ENCODE measurements around the gene MAGI2. TPM values are rescaled to one million over a fixed set of nuclear protein-coding genes. Genes with fewer than 3 reads are reported as not detected.

Gene MAGI2
- total and polyA plus RNA-seq, 2 experiments from 2014 or later: 10.4 to 26.4 TPM

DNA sequence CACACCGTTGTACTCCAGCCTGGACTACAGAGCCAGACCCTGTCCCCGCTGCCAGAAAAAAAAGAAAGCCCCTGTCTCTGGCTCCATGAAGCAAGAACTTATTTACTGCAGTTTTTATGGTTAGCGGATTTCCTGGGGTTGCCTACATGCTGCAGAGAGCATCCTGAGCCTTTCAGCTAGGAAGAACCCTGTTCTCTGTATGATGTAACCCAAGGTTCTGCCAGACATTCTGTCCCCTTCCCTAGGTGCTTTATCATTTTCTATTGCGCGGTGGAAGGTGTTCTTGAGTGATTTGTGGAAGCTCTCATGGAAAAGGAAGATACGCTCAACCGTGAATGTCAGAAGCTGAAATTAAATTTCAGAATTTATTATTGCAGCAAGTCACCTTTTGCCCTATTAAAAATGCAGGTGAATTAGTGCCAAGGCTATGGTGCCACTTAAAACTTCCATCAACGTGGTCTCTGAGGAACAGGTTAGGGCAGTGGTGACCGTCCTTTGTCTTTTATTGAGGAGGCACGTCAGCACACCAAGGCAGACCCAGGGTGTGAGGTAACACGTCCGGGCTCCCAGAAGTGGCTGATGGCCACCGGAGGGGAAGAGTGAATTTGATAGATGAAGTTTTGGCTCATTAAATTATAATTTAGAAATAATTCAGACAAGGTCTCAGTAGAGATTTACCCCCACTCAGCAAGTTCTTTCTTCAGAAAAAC, 1381.8 kb downstream of the MAGI2 start:
- ATAC-seq: no peak
- H3K4me2 ChIP-seq: no peak overlapping the region

More for the DNA sequence above, 1381.8 kb downstream of the MAGI2 start:
- Histone ChIP-seq H3F3A (replicated peaks; ENCODE audit: low read depth) (no peaks in the 10 kb centered on the region), H3K9me2 (ENCODE audit: insufficient read depth) (no peaks in the 10 kb centered on the region), H2AFZ (no peak overlapping the region), H3K79me2 (replicated peaks; ENCODE audit: insufficient read depth) (no peaks in the 10 kb centered on the region), H3K36me3 (ENCODE audit: insufficient read depth) (no peaks in the 10 kb centered on the region), H3K27me3 (ENCODE audit: insufficient read depth) (no peaks in the 10 kb centered on the region), H3K27ac (ENCODE audit: low read depth) (no peak overlapping the region), H3K4me3 (no peak overlapping the region), H4K20me1 (replicated peaks; ENCODE audit: insufficient read depth) (no peaks in the 10 kb centered on the region), H3K4me1 (ENCODE audit: insufficient read depth) (peaks cover 17% of the 10 kb centered on the region)
- Mint-ChIP-seq H3K4me1 (peaks cover 19% of the 10 kb centered on the region), H3K36me3 (ENCODE audit: low read depth) (no peaks in the 10 kb centered on the region), H3K27ac (no peak overlapping the region), H3K27me3 (ENCODE audit: insufficient read depth, low read depth, poor library complexity) (no peaks in the 10 kb centered on the region), H3K9me3 (no peaks in the 10 kb centered on the region), H3K4me3 (no peak overlapping the region)
- TF ChIP-seq NANOG (IDR thresholded peaks at IDR 0.05; ENCODE audit: borderline replicate concordance): no peak
- TF ChIP-seq EZH2 (IDR thresholded peaks at IDR 0.05; ENCODE audit: low read depth, unreplicated experiment): no peak
- TF ChIP-seq POLR2AphosphoS5 (IDR thresholded peaks at IDR 0.05; ENCODE audit: low read depth): no peak
- no peak for TF ChIP-seq EZH2phosphoT487 (IDR thresholded peaks at IDR 0.05; ENCODE audit: unreplicated experiment)
- TF ChIP-seq, protein P1, sequence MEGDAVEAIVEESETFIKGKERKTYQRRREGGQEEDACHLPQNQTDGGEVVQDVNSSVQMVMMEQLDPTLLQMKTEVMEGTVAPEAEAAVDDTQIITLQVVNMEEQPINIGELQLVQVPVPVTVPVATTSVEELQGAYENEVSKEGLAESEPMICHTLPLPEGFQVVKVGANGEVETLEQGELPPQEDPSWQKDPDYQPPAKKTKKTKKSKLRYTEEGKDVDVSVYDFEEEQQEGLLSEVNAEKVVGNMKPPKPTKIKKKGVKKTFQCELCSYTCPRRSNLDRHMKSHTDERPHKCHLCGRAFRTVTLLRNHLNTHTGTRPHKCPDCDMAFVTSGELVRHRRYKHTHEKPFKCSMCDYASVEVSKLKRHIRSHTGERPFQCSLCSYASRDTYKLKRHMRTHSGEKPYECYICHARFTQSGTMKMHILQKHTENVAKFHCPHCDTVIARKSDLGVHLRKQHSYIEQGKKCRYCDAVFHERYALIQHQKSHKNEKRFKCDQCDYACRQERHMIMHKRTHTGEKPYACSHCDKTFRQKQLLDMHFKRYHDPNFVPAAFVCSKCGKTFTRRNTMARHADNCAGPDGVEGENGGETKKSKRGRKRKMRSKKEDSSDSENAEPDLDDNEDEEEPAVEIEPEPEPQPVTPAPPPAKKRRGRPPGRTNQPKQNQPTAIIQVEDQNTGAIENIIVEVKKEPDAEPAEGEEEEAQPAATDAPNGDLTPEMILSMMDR (conservative IDR thresholded peaks at IDR 0.05; ENCODE audit: low read depth in 2 of 2): no peak
- TF ChIP-seq, protein P2, sequence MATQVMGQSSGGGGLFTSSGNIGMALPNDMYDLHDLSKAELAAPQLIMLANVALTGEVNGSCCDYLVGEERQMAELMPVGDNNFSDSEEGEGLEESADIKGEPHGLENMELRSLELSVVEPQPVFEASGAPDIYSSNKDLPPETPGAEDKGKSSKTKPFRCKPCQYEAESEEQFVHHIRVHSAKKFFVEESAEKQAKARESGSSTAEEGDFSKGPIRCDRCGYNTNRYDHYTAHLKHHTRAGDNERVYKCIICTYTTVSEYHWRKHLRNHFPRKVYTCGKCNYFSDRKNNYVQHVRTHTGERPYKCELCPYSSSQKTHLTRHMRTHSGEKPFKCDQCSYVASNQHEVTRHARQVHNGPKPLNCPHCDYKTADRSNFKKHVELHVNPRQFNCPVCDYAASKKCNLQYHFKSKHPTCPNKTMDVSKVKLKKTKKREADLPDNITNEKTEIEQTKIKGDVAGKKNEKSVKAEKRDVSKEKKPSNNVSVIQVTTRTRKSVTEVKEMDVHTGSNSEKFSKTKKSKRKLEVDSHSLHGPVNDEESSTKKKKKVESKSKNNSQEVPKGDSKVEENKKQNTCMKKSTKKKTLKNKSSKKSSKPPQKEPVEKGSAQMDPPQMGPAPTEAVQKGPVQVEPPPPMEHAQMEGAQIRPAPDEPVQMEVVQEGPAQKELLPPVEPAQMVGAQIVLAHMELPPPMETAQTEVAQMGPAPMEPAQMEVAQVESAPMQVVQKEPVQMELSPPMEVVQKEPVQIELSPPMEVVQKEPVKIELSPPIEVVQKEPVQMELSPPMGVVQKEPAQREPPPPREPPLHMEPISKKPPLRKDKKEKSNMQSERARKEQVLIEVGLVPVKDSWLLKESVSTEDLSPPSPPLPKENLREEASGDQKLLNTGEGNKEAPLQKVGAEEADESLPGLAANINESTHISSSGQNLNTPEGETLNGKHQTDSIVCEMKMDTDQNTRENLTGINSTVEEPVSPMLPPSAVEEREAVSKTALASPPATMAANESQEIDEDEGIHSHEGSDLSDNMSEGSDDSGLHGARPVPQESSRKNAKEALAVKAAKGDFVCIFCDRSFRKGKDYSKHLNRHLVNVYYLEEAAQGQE (IDR thresholded peaks at IDR 0.05; ENCODE audit: unreplicated experiment): no peak
- no peak for TF ChIP-seq STAT1 (IDR thresholded peaks at IDR 0.05; ENCODE audit: unreplicated experiment)
- no peak for TF ChIP-seq CREB1 (CRISPR knock-in tag; IDR thresholded peaks at IDR 0.05; ENCODE audit: low read depth)
- TF ChIP-seq, protein P3, sequence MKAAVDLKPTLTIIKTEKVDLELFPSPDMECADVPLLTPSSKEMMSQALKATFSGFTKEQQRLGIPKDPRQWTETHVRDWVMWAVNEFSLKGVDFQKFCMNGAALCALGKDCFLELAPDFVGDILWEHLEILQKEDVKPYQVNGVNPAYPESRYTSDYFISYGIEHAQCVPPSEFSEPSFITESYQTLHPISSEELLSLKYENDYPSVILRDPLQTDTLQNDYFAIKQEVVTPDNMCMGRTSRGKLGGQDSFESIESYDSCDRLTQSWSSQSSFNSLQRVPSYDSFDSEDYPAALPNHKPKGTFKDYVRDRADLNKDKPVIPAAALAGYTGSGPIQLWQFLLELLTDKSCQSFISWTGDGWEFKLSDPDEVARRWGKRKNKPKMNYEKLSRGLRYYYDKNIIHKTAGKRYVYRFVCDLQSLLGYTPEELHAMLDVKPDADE (IDR thresholded peaks at IDR 0.05): no peak
- no peak for TF ChIP-seq ZNF114 (CRISPR knock-in tag; IDR thresholded peaks at IDR 0.05)
- TF ChIP-seq, protein P4, sequence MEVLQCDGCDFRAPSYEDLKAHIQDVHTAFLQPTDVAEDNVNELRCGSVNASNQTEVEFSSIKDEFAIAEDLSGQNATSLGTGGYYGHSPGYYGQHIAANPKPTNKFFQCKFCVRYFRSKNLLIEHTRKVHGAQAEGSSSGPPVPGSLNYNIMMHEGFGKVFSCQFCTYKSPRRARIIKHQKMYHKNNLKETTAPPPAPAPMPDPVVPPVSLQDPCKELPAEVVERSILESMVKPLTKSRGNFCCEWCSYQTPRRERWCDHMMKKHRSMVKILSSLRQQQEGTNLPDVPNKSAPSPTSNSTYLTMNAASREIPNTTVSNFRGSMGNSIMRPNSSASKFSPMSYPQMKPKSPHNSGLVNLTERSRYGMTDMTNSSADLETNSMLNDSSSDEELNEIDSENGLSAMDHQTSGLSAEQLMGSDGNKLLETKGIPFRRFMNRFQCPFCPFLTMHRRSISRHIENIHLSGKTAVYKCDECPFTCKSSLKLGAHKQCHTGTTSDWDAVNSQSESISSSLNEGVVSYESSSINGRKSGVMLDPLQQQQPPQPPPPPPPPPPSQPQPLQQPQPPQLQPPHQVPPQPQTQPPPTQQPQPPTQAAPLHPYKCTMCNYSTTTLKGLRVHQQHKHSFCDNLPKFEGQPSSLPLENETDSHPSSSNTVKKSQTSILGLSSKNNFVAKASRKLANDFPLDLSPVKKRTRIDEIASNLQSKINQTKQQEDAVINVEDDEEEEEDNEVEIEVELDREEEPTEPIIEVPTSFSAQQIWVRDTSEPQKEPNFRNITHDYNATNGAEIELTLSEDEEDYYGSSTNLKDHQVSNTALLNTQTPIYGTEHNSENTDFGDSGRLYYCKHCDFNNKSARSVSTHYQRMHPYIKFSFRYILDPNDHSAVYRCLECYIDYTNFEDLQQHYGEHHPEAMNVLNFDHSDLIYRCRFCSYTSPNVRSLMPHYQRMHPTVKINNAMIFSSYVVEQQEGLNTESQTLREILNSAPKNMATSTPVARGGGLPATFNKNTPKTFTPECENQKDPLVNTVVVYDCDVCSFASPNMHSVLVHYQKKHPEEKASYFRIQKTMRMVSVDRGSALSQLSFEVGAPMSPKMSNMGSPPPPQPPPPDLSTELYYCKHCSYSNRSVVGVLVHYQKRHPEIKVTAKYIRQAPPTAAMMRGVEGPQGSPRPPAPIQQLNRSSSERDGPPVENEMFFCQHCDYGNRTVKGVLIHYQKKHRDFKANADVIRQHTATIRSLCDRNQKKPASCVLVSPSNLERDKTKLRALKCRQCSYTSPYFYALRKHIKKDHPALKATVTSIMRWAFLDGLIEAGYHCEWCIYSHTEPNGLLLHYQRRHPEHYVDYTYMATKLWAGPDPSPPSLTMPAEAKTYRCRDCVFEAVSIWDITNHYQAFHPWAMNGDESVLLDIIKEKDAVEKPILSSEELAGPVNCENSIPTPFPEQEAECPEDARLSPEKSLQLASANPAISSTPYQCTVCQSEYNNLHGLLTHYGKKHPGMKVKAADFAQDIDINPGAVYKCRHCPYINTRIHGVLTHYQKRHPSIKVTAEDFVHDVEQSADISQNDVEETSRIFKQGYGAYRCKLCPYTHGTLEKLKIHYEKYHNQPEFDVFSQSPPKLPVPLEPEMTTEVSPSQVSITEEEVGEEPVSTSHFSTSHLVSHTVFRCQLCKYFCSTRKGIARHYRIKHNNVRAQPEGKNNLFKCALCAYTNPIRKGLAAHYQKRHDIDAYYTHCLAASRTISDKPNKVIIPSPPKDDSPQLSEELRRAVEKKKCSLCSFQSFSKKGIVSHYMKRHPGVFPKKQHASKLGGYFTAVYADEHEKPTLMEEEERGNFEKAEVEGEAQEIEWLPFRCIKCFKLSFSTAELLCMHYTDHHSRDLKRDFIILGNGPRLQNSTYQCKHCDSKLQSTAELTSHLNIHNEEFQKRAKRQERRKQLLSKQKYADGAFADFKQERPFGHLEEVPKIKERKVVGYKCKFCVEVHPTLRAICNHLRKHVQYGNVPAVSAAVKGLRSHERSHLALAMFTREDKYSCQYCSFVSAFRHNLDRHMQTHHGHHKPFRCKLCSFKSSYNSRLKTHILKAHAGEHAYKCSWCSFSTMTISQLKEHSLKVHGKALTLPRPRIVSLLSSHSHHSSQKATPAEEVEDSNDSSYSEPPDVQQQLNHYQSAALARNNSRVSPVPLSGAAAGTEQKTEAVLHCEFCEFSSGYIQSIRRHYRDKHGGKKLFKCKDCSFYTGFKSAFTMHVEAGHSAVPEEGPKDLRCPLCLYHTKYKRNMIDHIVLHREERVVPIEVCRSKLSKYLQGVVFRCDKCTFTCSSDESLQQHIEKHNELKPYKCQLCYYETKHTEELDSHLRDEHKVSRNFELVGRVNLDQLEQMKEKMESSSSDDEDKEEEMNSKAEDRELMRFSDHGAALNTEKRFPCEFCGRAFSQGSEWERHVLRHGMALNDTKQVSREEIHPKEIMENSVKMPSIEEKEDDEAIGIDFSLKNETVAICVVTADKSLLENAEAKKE (CRISPR knock-in tag; IDR thresholded peaks at IDR 0.05): no peak
- no peak for TF ChIP-seq ZNF331 (CRISPR knock-in tag; IDR thresholded peaks at IDR 0.05; ENCODE audit: low read depth)
- TF ChIP-seq JUNB (IDR thresholded peaks at IDR 0.05; ENCODE audit: unreplicated experiment): no peak
- no peak for DNase-seq (ENCODE audit: low spot score)
